Heart left ventricle (tissue), 16 donors: ENCODE data around the gene ASB10. TPM values are rescaled to one million over a fixed set of nuclear protein-coding genes. Genes with fewer than 3 reads are reported as not detected.
A peak's percentile ranks its signal among the peaks of the same experiment; 100 is the strongest.

Experiments used
- ATAC-seq, 4 donors: fragments of 200-7000 bp; cut with Tn5 transposase; one replicate each; pipeline ENCODE4 v1.9.1; 2020 to 2022; ENCODE audit warnings: moderate library complexity in 4 of 4, mild to moderate bottlenecking in 3 of 4, moderate number of reproducible peaks in 1 of 4
- DNase-seq, 5 donors: peaks; one replicate each; pipeline ENCODE4 v3.0.0-alpha.2; 2020
- H3K27ac ChIP-seq, 12 donors: fragments of 200-600 bp; sonication (generic) in 4 of 12; one replicate each; pipeline versions ENCODE4 v1.5.0 to v1.8.0; 2016 to 2022; ENCODE audit warnings: mild to moderate bottlenecking in 2 of 12
- H3K27me3 ChIP-seq, 9 donors: fragments of 200-600 bp; sonication (generic) in 2 of 9; one replicate each; pipeline versions ENCODE4 v1.5.1 to v1.8.0; 2016 to 2022; ENCODE audit warnings: mild to moderate bottlenecking in 3 of 9
- H3K36me3 ChIP-seq, 9 donors: fragments of 200-600 bp; sonication (generic) in 2 of 9; one replicate each; pipeline versions ENCODE4 v1.5.0 to v1.8.0; 2018 to 2022; ENCODE audit warnings: mild to moderate bottlenecking in 2 of 9
- H3K4me1 ChIP-seq, 12 donors: fragments of 200-600 bp; sonication (generic) in 4 of 12; one replicate each; pipeline versions ENCODE4 v1.5.0 to v1.8.0; 2016 to 2022; ENCODE audit warnings: mild to moderate bottlenecking in 3 of 12
- H3K4me3 ChIP-seq, 12 donors: fragments of 200-600 bp; sonication (generic) in 4 of 12; one replicate each; pipeline versions ENCODE4 v1.5.0 to v1.8.0; 2017 to 2022; ENCODE audit warnings: mild to moderate bottlenecking in 9 of 12, moderate library complexity in 4 of 12
- H3K9me3 ChIP-seq, 12 donors: fragments of 200-600 bp; sonication (generic) in 4 of 12; one replicate each; pipeline versions ENCODE4 v1.5.0 to v1.8.0; 2016 to 2022; ENCODE audit warnings: mild to moderate bottlenecking in 1 of 12
- CTCF ChIP-seq, 12 donors: fragments of 200-600 bp; sonication (generic) in 4 of 12; IDR thresholded peaks; one replicate each; pipeline versions ENCODE4 v1.5.0 to v1.8.0; 2018 to 2022; ENCODE audit warnings: antibody characterized with exemption in 12 of 12, mild to moderate bottlenecking in 5 of 12
- POLR2A ChIP-seq, 2 donors: fragments of 450-650 bp; IDR thresholded peaks; one replicate each; pipeline ENCODE4 v1.6.1; 2017; ENCODE audit warnings: antibody characterized with exemption in 2 of 2, mild to moderate bottlenecking in 2 of 2, moderate library complexity in 2 of 2
- WGBS, 4 donors: extraction: QIAGEN DNeasy Blood & Tissue Kit in 2 of 4; methylation state at CpG; one replicate each; pipeline versions ENCODE4 v1.1.5 to v1.1.7; 2013 to 2018; 5-methylcytosine and 5-hydroxymethylcytosine counted together
- intact Hi-C, 10 donors: fragments of 100-400 bp; cut with DNase I; formaldehyde crosslinking; loops; one replicate each; pipeline versions ENCODE4 v1.11.1 to v1.14.2; 2022
- polyA plus RNA-seq, 2 donors: library from polyadenylated mRNA; stranded (reverse); fragments of 200-250 nt; gene quantifications; one replicate each; pipeline ENCODE4 v1.2.3, GENCODE V29; 2013
- total RNA-seq, 9 donors: library from RNA; depleted of rRNA in 2 of 9; stranded (reverse); fragments of >200 nt in 2 of 9; fragmentation: NEBNext Ultra II Directional in 3 of 9; extraction: Animal tissue kit (Norgen Biotek cat#: 25700) in 3 of 9; gene quantifications; one replicate each; pipeline versions ENCODE4 v1.1.0 to v1.2.4, GENCODE V29; 2016 to 2023
- donor health status: ischemic (EF 13 %, LVEDD 7.1; RV severe dilation, severe dysfunction).
- donor health status: healthy with polysubstance abuse.
- donor health status: DM: no; HTN: yes; CAD: no.
- donor health status: DM: no; HTN: no; CAD: no.
- donor health status: ischemic (EF 25% LVEDD 6.9; RV normal size, moderate dysfunction).
- donor health status: ischemic (EF 25% LVEDD 5.7; RV mildly dilated, moderate dysfunction).
- donor health status: healthy.
- donor health status: DM: yes; HTN: yes; CAD: no.
- donor health status: ischemic (EF 35%, LVEDD 5.7; RV mildly dilated, moderate dysfunction).
- donor health status: nonischemic (EF 11% LVEDD 7.7; RV severe dilation, severe dysfunction).
- donor health status: DM: yes; HTN: yes; CAD: no.
- donor health status: PGD.
- donor health status: ischemic (EF 29% LVEDD 5.4; RV normal size, mild dysfunction).
- donor health status: nonischemic (EF 23%, LVEDD 6.1; RV moderate dilation, normal function).

Gene ASB10
- total and polyA plus RNA-seq, 11 donors, result 6.9 to 37.1 (median 25.5) TPM

- TF ChIP-seq POLR2A (IDR thresholded peaks at IDR 0.05), result no peak
- TF ChIP-seq CTCF (IDR thresholded peaks at IDR 0.05), result no peak
- intact Hi-C loops, result loop anchor here in 1 of 10 donors (2.0 kb wide), 1 partner anchor 47 kb away; the partner anchor contains the start of gene CHPF2
- Histone ChIP-seq H3K36me3 (peaks cover 0 to 1% (median 0%) of the 10 kb centered on the region in 9 donors), H3K4me1 (peaks cover 0 to 22% (median 0%) of the 10 kb centered on the region in 12 donors), H3K9me3 (no peaks in the 10 kb centered on the region), H3K4me3 (peak overlapping the region; percentile 23 to 52 (median 40)), H3K27me3 (peaks cover 0 to 3% (median 0%) of the 10 kb centered on the region in 9 donors), H3K27ac (peak overlapping the region; percentile 28 to 96 (median 88))
- ATAC-seq (peak in 3 of 4 donors; percentile 29 to 53 (median 50)), DNase-seq (peak in 2 of 5 donors; percentile 32 to 52)
- 52 to 93% (median 56%) methylated on average over 4 to 16 of the region's 16 CpGs for WGBS, 4 donors
These were observed 1.0 kb downstream of the ASB10 start for GRCh38 chr7:151185762-151186639.

- intact Hi-C loops, result no loop called here
- H3K36me3 ChIP-seq, result peaks cover 0 to 7% (median 0%) of the 10 kb centered on the region in 9 donors
- H3K27me3 ChIP-seq, result peaks cover 0 to 6% (median 0%) of the 10 kb centered on the region in 9 donors
- H3K4me3 ChIP-seq, result no peak overlapping the region
- no peak overlapping the region for H3K27ac ChIP-seq
- 78 to 88% (median 85%) methylated on average over 13 to 22 of the region's 22 CpGs for WGBS, 4 donors
- no peaks in the 10 kb centered on the region for H3K9me3 ChIP-seq
- TF ChIP-seq POLR2A (IDR thresholded peaks at IDR 0.05), result no peak
- TF ChIP-seq CTCF (IDR thresholded peaks at IDR 0.05), result no peak
- no peak for ATAC-seq
- peaks cover 0 to 9% (median 0%) of the 10 kb centered on the region in 12 donors for H3K4me1 ChIP-seq
- DNase-seq, result peak in 1 of 5 donors; percentile 49
These were observed 6.0 kb downstream of the ASB10 start for GRCh38 chr7:151181011-151181431.

- ATAC-seq (no peak), DNase-seq (peak in 1 of 5 donors; percentile 33)
- no peaks in the 10 kb centered on the region for H3K9me3 ChIP-seq
- 70 to 78% (median 72%) methylated on average over 4 of the region's 4 CpGs for WGBS, 4 donors
- intact Hi-C loops, result loop anchor here in 3 of 10 donors (10.0 kb wide), 2 partner anchors 125 to 285 kb away; no protein-coding TSS in a partner anchor
- H3K27ac ChIP-seq, result no peak overlapping the region
- H3K4me1 ChIP-seq, result peaks cover 0 to 9% (median 0%) of the 10 kb centered on the region in 12 donors
- TF ChIP-seq CTCF (IDR thresholded peaks at IDR 0.05) (no peak), POLR2A (IDR thresholded peaks at IDR 0.05) (no peak)
- H3K36me3 ChIP-seq, result peaks cover 0 to 7% (median 0%) of the 10 kb centered on the region in 9 donors
- H3K4me3 ChIP-seq, result no peak overlapping the region
- peaks cover 0 to 16% (median 0%) of the 10 kb centered on the region in 9 donors for H3K27me3 ChIP-seq
These were observed 7.1 kb downstream of the ASB10 start for GRCh38 chr7:151179946-151180345.

- no peak for TF ChIP-seq CTCF (IDR thresholded peaks at IDR 0.05)
- TF ChIP-seq POLR2A (IDR thresholded peaks at IDR 0.05), result no peak
- intact Hi-C loops, result loop anchor here in 3 of 10 donors (10.0 kb wide), 2 partner anchors 125 to 285 kb away; no protein-coding TSS in a partner anchor
- Histone ChIP-seq H3K27ac (no peak overlapping the region), H3K9me3 (no peaks in the 10 kb centered on the region), H3K27me3 (peaks cover 0 to 22% (median 0%) of the 10 kb centered on the region in 9 donors), H3K36me3 (peaks cover 0 to 7% (median 0%) of the 10 kb centered on the region in 9 donors), H3K4me3 (no peak overlapping the region), H3K4me1 (peaks cover 0 to 9% (median 0%) of the 10 kb centered on the region in 12 donors)
- DNase-seq, result peak in 1 of 5 donors; percentile 39
- no peak for ATAC-seq
- 72 to 85% (median 77%) methylated on average over 8 of the region's 8 CpGs for WGBS, 4 donors
These were observed 7.7 kb downstream of the ASB10 start for GRCh38 chr7:151179287-151179860.
